Activated CD4-positive, alpha-beta T cell treated with anti-CD3 and anti-CD28 coated beads, Interleukin-2, amount 10 ng/mL, durations not matched to agents 7 days and 5 days (primary cell): ENCODE measurements around the gene NUP133. TPM values are rescaled to one million over a fixed set of nuclear protein-coding genes. Genes with fewer than 3 reads are reported as not detected.

Experiments
- CTCF ChIA-PET: fragments of 350-600 bp; sonication (Branson Sonifier 250); formaldehyde crosslinking; loops from one replicate; lab custom pipeline; 2021; ENCODE audit warnings: antibody characterized with exemption; lab: Charles Lee
- POLR2A ChIA-PET: fragments of 350-600 bp; sonication (Branson Sonifier 250); formaldehyde crosslinking; loops from one replicate; lab custom pipeline; 2021; ENCODE audit warnings: antibody characterized with exemption; lab: Charles Lee
- DNase-seq: peaks from one replicate; pipeline ENCODE4 v3.0.0-alpha.2; 2020
- H3K27ac Mint-ChIP-seq: one replicate; pipeline ENCODE4 v1.8.0; 2021; ENCODE audit warnings: mild to moderate bottlenecking, moderate library complexity, mixed read lengths
- H3K27me3 Mint-ChIP-seq: one replicate; pipeline ENCODE4 v1.8.0; 2021; ENCODE audit warnings: mixed read lengths
- H3K36me3 Mint-ChIP-seq: one replicate; pipeline ENCODE4 v1.8.0; 2021; ENCODE audit warnings: low read depth, mixed read lengths
- H3K4me1 Mint-ChIP-seq: one replicate; pipeline ENCODE4 v1.8.0; 2021; ENCODE audit warnings: mixed read lengths
- H3K4me3 Mint-ChIP-seq: one replicate; pipeline ENCODE4 v1.8.0; 2021; ENCODE audit warnings: mild to moderate bottlenecking, moderate library complexity, mixed read lengths
- H3K9me3 Mint-ChIP-seq: one replicate; pipeline ENCODE4 v1.8.0; 2021; ENCODE audit warnings: mixed read lengths
- total RNA-seq, 2 experiments: library from RNA; stranded (reverse); gene quantifications; one replicate each; pipeline ENCODE4 v1.2.3, GENCODE V29; 2021

The NUP133 gene
- total RNA-seq, 2 experiments from 2014 or later: 45.2 to 46.0 TPM

- DNase-seq: no peak
These were observed 70.1 kb downstream of the NUP133 start for GRCh38 chr1:229438021-229438420.

GRCh38 chr1:229437443-229437842, 70.7 kb downstream of the NUP133 start:
- Mint-ChIP-seq H3K4me1 (peaks cover 26% of the 10 kb centered on the region), H3K27me3 (peaks cover 47% of the 10 kb centered on the region), H3K27ac (no peak overlapping the region), H3K9me3 (no peaks in the 10 kb centered on the region), H3K36me3 (peaks cover 37% of the 10 kb centered on the region), H3K4me3 (no peak overlapping the region)
- POLR2A ChIA-PET: no interaction called here
- DNase-seq: no peak
- CTCF ChIA-PET: interaction anchor here (0.6 to 2.0 kb wide), 6 partner anchors 10 to 285 kb away, joined by 3 to 7 read pairs (median 4); no protein-coding TSS in a partner anchor

More at GRCh38 chr1:229438021-229438420, 70.1 kb downstream of the NUP133 start:
- POLR2A ChIA-PET: no interaction called here
- Mint-ChIP-seq H3K4me3 (no peak overlapping the region), H3K27me3 (peaks cover 42% of the 10 kb centered on the region), H3K27ac (no peak overlapping the region), H3K9me3 (no peaks in the 10 kb centered on the region), H3K36me3 (peaks cover 37% of the 10 kb centered on the region), H3K4me1 (peaks cover 25% of the 10 kb centered on the region)
- CTCF ChIA-PET: interaction anchor here (0.6 to 1.9 kb wide), 5 partner anchors 28 to 285 kb away, joined by 3 to 7 read pairs (median 4); no protein-coding TSS in a partner anchor

GRCh38 chr1:229436201-229436600, 71.9 kb downstream of the NUP133 start:
- H3K27ac Mint-ChIP-seq: no peak overlapping the region
- no peak for DNase-seq
- H3K27me3 Mint-ChIP-seq: peaks cover 59% of the 10 kb centered on the region
- H3K9me3 Mint-ChIP-seq: peaks cover 1% of the 10 kb centered on the region
- ChIA-PET CTCF (interaction anchor here (1.3 to 2.0 kb wide), 2 partner anchors 9 to 45 kb away, joined by 5 to 6 read pairs; no protein-coding TSS in a partner anchor), POLR2A (no interaction called here)
- peaks cover 31% of the 10 kb centered on the region for H3K36me3 Mint-ChIP-seq
- peaks cover 22% of the 10 kb centered on the region for H3K4me1 Mint-ChIP-seq
- no peak overlapping the region for H3K4me3 Mint-ChIP-seq

GRCh38 chr1:229434641-229435051, 73.5 kb downstream of the NUP133 start:
- Mint-ChIP-seq H3K4me3 (no peak overlapping the region), H3K27ac (no peak overlapping the region), H3K36me3 (peaks cover 19% of the 10 kb centered on the region), H3K27me3 (peaks cover 73% of the 10 kb centered on the region), H3K9me3 (peaks cover 3% of the 10 kb centered on the region), H3K4me1 (peaks cover 20% of the 10 kb centered on the region)
- DNase-seq: no peak
- ChIA-PET POLR2A (no interaction called here), CTCF (interaction anchor here (0.6 kb wide), 1 partner anchor 1265 kb away, joined by 3 read pairs; no protein-coding TSS in a partner anchor)

- Mint-ChIP-seq H3K4me3 (no peak within 1 kb of the TSS), H3K27ac (no peak within 1 kb of the TSS), H3K4me1 (peaks cover 20% of the 10 kb centered on the region), H3K27me3 (peaks cover 76% of the 10 kb centered on the region), H3K9me3 (peaks cover 3% of the 10 kb centered on the region), H3K36me3 (peaks cover 16% of the 10 kb centered on the region)
- ChIA-PET CTCF (no interaction called here), POLR2A (no interaction called here)
- DNase-seq: no peak
These were observed 74.0 kb downstream of the NUP133 start, which contains the start of gene ACTA1 for GRCh38 chr1:229434005-229434640. Gene ACTA1 (minus strand): TSS chr1:229434094. CDS start chr1:229433115, 979 bp downstream.

GRCh38 chr1:229433364-229434004, 74.7 kb downstream of the NUP133 start:
- no peak for DNase-seq
- H3K4me3 Mint-ChIP-seq: no peak overlapping the region
- H3K9me3 Mint-ChIP-seq: peaks cover 3% of the 10 kb centered on the region
- peaks cover 20% of the 10 kb centered on the region for H3K4me1 Mint-ChIP-seq
- H3K27ac Mint-ChIP-seq: no peak overlapping the region
- H3K27me3 Mint-ChIP-seq: peaks cover 78% of the 10 kb centered on the region
- CTCF ChIA-PET: no interaction called here
- peaks cover 10% of the 10 kb centered on the region for H3K36me3 Mint-ChIP-seq
- POLR2A ChIA-PET: no interaction called here

GRCh38 chr1:229432905-229433304, 75.2 kb downstream of the NUP133 start:
- Mint-ChIP-seq H3K4me3 (no peak overlapping the region), H3K27ac (no peak overlapping the region), H3K36me3 (peaks cover 4% of the 10 kb centered on the region), H3K27me3 (peaks cover 80% of the 10 kb centered on the region), H3K4me1 (peaks cover 16% of the 10 kb centered on the region), H3K9me3 (peaks cover 3% of the 10 kb centered on the region)
- POLR2A ChIA-PET: no interaction called here
- no peak for DNase-seq
- CTCF ChIA-PET: no interaction called here

GRCh38 chr1:229432116-229432461, 76.1 kb downstream of the NUP133 start:
- no peak overlapping the region for H3K4me3 Mint-ChIP-seq
- peaks cover 4% of the 10 kb centered on the region for H3K36me3 Mint-ChIP-seq
- peaks cover 82% of the 10 kb centered on the region for H3K27me3 Mint-ChIP-seq
- POLR2A ChIA-PET: no interaction called here
- no peak overlapping the region for H3K27ac Mint-ChIP-seq
- H3K4me1 Mint-ChIP-seq: peaks cover 16% of the 10 kb centered on the region
- no peak for DNase-seq
- H3K9me3 Mint-ChIP-seq: peaks cover 3% of the 10 kb centered on the region
- CTCF ChIA-PET: no interaction called here

GRCh38 chr1:229431284-229432115, 76.6 kb downstream of the NUP133 start:
- Mint-ChIP-seq H3K9me3 (peaks cover 3% of the 10 kb centered on the region), H3K36me3 (peaks cover 4% of the 10 kb centered on the region), H3K27ac (no peak overlapping the region), H3K4me1 (peaks cover 16% of the 10 kb centered on the region), H3K4me3 (peak overlapping the region; percentile 43), H3K27me3 (peaks cover 82% of the 10 kb centered on the region)
- POLR2A ChIA-PET: interaction anchor here (0.8 kb wide), 1 partner anchor 10 kb away, joined by 3 read pairs; no protein-coding TSS in a partner anchor
- DNase-seq: no peak
- CTCF ChIA-PET: interaction anchor here (2.1 kb wide), 1 partner anchor 9 kb away, joined by 9 read pairs; no protein-coding TSS in a partner anchor

- CTCF ChIA-PET: interaction anchor here (2.1 kb wide), 1 partner anchor 10 kb away, joined by 9 read pairs; no protein-coding TSS in a partner anchor
- H3K9me3 Mint-ChIP-seq: peaks cover 3% of the 10 kb centered on the region
- POLR2A ChIA-PET: interaction anchor here (0.8 kb wide), 1 partner anchor 10 kb away, joined by 3 read pairs; no protein-coding TSS in a partner anchor
- no peak overlapping the region for H3K27ac Mint-ChIP-seq
- peaks cover 16% of the 10 kb centered on the region for H3K4me1 Mint-ChIP-seq
- peak; percentile 50 for DNase-seq
- peak overlapping the region; percentile 43 for H3K4me3 Mint-ChIP-seq
- peaks cover 81% of the 10 kb centered on the region for H3K27me3 Mint-ChIP-seq
- H3K36me3 Mint-ChIP-seq: peaks cover 4% of the 10 kb centered on the region
These were observed 77.3 kb downstream of the NUP133 start for GRCh38 chr1:229430761-229431283.

GRCh38 chr1:229428256-229428655, 79.9 kb downstream of the NUP133 start:
- Mint-ChIP-seq H3K4me1 (peaks cover 16% of the 10 kb centered on the region), H3K36me3 (peaks cover 4% of the 10 kb centered on the region), H3K27me3 (peaks cover 76% of the 10 kb centered on the region), H3K9me3 (peaks cover 7% of the 10 kb centered on the region), H3K27ac (no peak overlapping the region), H3K4me3 (no peak overlapping the region)
- POLR2A ChIA-PET: no interaction called here
- CTCF ChIA-PET: interaction anchor here (1.3 to 1.7 kb wide), 2 partner anchors 9 to 13 kb away, joined by 4 to 6 read pairs; no protein-coding TSS in a partner anchor
- no peak for DNase-seq

GRCh38 chr1:229427572-229427971, 80.6 kb downstream of the NUP133 start:
- Mint-ChIP-seq H3K4me1 (peaks cover 16% of the 10 kb centered on the region), H3K9me3 (peaks cover 9% of the 10 kb centered on the region), H3K36me3 (peaks cover 4% of the 10 kb centered on the region), H3K27me3 (peaks cover 74% of the 10 kb centered on the region), H3K4me3 (no peak overlapping the region), H3K27ac (no peak overlapping the region)
- ChIA-PET CTCF (interaction anchor here (1.2 to 1.7 kb wide), 4 partner anchors 9 to 54 kb away, joined by 4 to 6 read pairs (median 4); no protein-coding TSS in a partner anchor), POLR2A (no interaction called here)
- no peak for DNase-seq
